B cell (primary cell): ENCODE data around the gene NRP1.

Experiments
- CTCF ChIP-seq: fragments of 200-600 bp; IDR thresholded peaks from one replicate; pipeline ENCODE4 v1.8.0; 2022; ENCODE audit warnings: antibody characterized with exemption, mild to moderate bottlenecking
- EZH2 ChIP-seq: IDR thresholded peaks from 2 replicates; pipeline ENCODE4 v1.6.1; 2012; ENCODE audit warnings: borderline replicate concordance, low read depth, mild to moderate bottlenecking, moderate library complexity, low read length; ENCODE audit not compliant: insufficient read depth, poor library complexity, severe bottlenecking

GRCh38 chr10:33293531-33294170 lies 40.8 kb downstream of the NRP1 start:
- no peak for TF ChIP-seq EZH2
- no peak for TF ChIP-seq CTCF
